GM19025 (cell line): Measurements from ENCODE around the gene KSR2.
"Not testable (repeated sequence)": the region's sequence is repeated elsewhere in the genome, so short reads cannot be mapped to it uniquely, and the experiment has no call there.

Experiments
- ATAC-seq: cut with Tn5 transposase; IDR thresholded peaks from one replicate; pipeline ENCODE4 v1.9.1; 2021; ENCODE audit warnings: mild to moderate bottlenecking, low read depth, moderate library complexity; ENCODE audit not compliant: unreplicated experiment

KSR2 gene

GRCh38 chr12:117896009-117896408 is 72.8 kb downstream of the KSR2 start:
- ATAC-seq, result no peak

GRCh38 chr12:117892441-117892840 is 76.3 kb downstream of the KSR2 start:
- no peak for ATAC-seq

- ATAC-seq, result not testable (repeated sequence)
Measured at GRCh38 chr12:117891265-117891664, 77.5 kb downstream of the KSR2 start.

- no peak for ATAC-seq
Measured at GRCh38 chr12:117890644-117891043, 78.1 kb downstream of the KSR2 start.

GRCh38 chr12:117890137-117890536 is 78.7 kb downstream of the KSR2 start:
- no peak for ATAC-seq

- ATAC-seq, result no peak
Measured at GRCh38 chr12:117889098-117889497, 79.7 kb downstream of the KSR2 start.

- ATAC-seq, result no peak
Measured at GRCh38 chr12:117885211-117885610, 83.6 kb downstream of the KSR2 start.

- no peak for ATAC-seq
Measured at GRCh38 chr12:117884161-117884560, 84.6 kb downstream of the KSR2 start.

- ATAC-seq, result no peak
Measured at GRCh38 chr12:117882603-117883184, 86.1 kb downstream of the KSR2 start.

- ATAC-seq, result no peak
Measured at GRCh38 chr12:117882181-117882580, 86.6 kb downstream of the KSR2 start.

GRCh38 chr12:117881517-117881916 is 87.3 kb downstream of the KSR2 start:
- ATAC-seq, result no peak

- ATAC-seq, result no peak
Measured at GRCh38 chr12:117878605-117879004, 90.2 kb downstream of the KSR2 start.

- no peak for ATAC-seq
Measured at GRCh38 chr12:117876436-117876816, 92.4 kb downstream of the KSR2 start.

GRCh38 chr12:117875744-117876435 is 92.9 kb downstream of the KSR2 start:
- no peak for ATAC-seq

GRCh38 chr12:117874842-117875434 is 93.9 kb downstream of the KSR2 start:
- ATAC-seq, result no peak

- ATAC-seq, result not testable (repeated sequence)
Measured at GRCh38 chr12:117874198-117874597, 94.6 kb downstream of the KSR2 start.

- ATAC-seq, result no peak
Measured at GRCh38 chr12:117872546-117873169, 96.1 kb downstream of the KSR2 start.

GRCh38 chr12:117869551-117869950 is 99.2 kb downstream of the KSR2 start:
- ATAC-seq, result no peak

- ATAC-seq, result no peak
Measured at GRCh38 chr12:117867348-117867747, 101.4 kb downstream of the KSR2 start.

- ATAC-seq, result no peak
Measured at GRCh38 chr12:117865505-117865904, 103.3 kb downstream of the KSR2 start.

GRCh38 chr12:117863002-117863709 is 105.6 kb downstream of the KSR2 start:
- ATAC-seq, result no peak
